Esophagus squamous epithelium (tissue), 4 donors: ENCODE results near the gene ABHD4.
A peak's percentile ranks its signal among the peaks of the same experiment; 100 is the strongest.

Source experiments
- POLR2A ChIP-seq, 4 donors: fragments of 450-650 bp; IDR thresholded peaks; one replicate each; pipeline ENCODE4 v1.6.1; 2017; ENCODE audit warnings: antibody characterized with exemption in 4 of 4, mild to moderate bottlenecking in 4 of 4, moderate library complexity in 3 of 4
- TF ChIP-seq, protein P1 (sequence below), 6 experiments: fragments of 450-650 bp in 4 of 6; fragments of 200-600 bp in 2 of 6; sonication (generic) in 2 of 6; IDR thresholded peaks; one replicate each; pipeline ENCODE4 v1.5.1; 2016 to 2019; ENCODE audit warnings: antibody characterized with exemption in 6 of 6, mild to moderate bottlenecking in 4 of 6, moderate library complexity in 4 of 6

DNA sequence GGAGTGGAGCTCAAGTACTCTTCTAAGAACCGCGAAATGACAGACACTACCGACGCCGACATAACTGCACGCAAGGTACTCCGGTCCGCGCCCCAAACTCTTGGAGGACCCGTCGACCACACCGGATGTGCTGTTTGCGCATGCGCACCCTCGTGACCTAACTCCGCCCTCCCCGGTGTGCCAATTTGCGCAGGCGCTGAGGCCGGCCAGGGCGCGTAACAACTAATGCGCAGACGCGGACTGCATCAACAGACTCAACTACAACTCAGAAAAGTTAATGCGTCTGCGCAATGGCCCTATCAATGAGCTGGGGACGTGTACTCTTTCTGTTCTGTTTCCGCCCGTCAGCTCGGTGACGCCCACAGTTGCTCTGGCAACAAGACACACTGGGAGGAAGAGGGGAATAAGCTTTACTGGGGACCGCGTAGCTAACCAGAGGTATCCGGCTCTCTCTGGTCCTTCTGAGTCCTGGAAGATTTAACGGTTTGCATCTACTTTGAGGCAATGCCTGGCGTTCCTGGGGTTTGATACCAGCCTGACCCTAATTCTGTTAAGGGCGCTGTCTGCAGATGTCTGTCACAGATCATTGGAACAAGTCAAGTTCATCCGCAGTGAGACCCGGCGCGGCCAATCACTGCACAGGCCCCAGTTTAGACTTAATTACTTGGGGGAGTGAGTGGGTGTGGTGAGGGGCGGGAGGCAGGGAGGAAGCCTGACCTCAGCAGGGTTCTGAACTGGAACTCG is 8.8 kb upstream of the ABHD4 start, which contains the start of gene DAD1:
- TF ChIP-seq, protein P1, sequence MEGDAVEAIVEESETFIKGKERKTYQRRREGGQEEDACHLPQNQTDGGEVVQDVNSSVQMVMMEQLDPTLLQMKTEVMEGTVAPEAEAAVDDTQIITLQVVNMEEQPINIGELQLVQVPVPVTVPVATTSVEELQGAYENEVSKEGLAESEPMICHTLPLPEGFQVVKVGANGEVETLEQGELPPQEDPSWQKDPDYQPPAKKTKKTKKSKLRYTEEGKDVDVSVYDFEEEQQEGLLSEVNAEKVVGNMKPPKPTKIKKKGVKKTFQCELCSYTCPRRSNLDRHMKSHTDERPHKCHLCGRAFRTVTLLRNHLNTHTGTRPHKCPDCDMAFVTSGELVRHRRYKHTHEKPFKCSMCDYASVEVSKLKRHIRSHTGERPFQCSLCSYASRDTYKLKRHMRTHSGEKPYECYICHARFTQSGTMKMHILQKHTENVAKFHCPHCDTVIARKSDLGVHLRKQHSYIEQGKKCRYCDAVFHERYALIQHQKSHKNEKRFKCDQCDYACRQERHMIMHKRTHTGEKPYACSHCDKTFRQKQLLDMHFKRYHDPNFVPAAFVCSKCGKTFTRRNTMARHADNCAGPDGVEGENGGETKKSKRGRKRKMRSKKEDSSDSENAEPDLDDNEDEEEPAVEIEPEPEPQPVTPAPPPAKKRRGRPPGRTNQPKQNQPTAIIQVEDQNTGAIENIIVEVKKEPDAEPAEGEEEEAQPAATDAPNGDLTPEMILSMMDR (IDR thresholded peaks at IDR 0.05) = peak in 1 of 6 experiments; percentile 43
- TF ChIP-seq POLR2A (IDR thresholded peaks at IDR 0.05) = peak in 3 of 4 donors; percentile 68 to 94 (median 86)
